ENCODE measurements around the gene UBE2G1. TPM values are rescaled to one million over a fixed set of nuclear protein-coding genes. Genes with fewer than 3 reads are reported as not detected.
A peak's percentile ranks its signal among the peaks of the same experiment; 100 is the strongest.

Gene UBE2G1
- total RNA-seq, 2 donors from 2014 or later: 39.5 to 58.5 TPM

DNA sequence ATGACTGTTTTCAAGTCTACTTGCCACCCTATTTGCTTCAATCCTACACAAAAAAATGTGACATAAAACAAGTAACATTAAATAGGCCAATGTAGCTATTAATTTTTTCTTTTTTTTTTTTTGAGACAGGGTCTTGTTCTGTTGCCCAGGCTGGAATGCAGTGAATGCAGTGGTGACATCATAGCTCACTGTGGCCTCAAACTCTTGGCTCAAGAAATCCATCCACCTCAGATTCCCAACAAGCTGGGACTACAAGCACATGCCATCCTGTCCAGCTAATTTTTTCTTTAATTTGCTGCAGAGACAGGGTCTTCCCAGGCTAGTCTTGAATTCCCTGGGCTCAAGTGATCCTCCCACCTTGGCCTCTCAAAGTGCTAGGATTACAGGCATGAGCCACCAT, 132.1 kb downstream of the UBE2G1 start:
- TF ChIP-seq CTCF (IDR thresholded peaks at IDR 0.05): no peak
- Histone ChIP-seq H3K4me1 (peaks cover 0 to 44% of the 10 kb centered on the region in 2 donors), H3K36me3 (peaks cover 22% of the 10 kb centered on the region), H3K27ac (peak overlapping the region in 1 of 2 donors; percentile 82), H3K9me3 (no peaks in the 10 kb centered on the region), H3K27me3 (no peaks in the 10 kb centered on the region), H3K4me3 (no peak overlapping the region)
- no peak for DNase-seq (ENCODE audit: low spot score)

GRCh38 chr17:4233668-4234258, 132.7 kb downstream of the UBE2G1 start:
- no peak for DNase-seq (ENCODE audit: low spot score)
- no peak for TF ChIP-seq CTCF (IDR thresholded peaks at IDR 0.05)
- H3K36me3 ChIP-seq: peaks cover 16% of the 10 kb centered on the region

GRCh38 chr17:4232168-4232813, 134.2 kb downstream of the UBE2G1 start:
- no peaks in the 10 kb centered on the region for H3K27me3 ChIP-seq
- H3K9me3 ChIP-seq: no peaks in the 10 kb centered on the region
- no peak for DNase-seq (ENCODE audit: low spot score)
- peaks cover 0 to 51% of the 10 kb centered on the region in 2 donors for H3K4me1 ChIP-seq
- peaks cover 12% of the 10 kb centered on the region for H3K36me3 ChIP-seq
- H3K27ac ChIP-seq: peak overlapping the region; percentile 65 to 82
- no peak overlapping the region for H3K4me3 ChIP-seq
- TF ChIP-seq CTCF (IDR thresholded peaks at IDR 0.05): no peak

More at GRCh38 chr17:4233668-4234258, 132.7 kb downstream of the UBE2G1 start:
- H3K9me3 ChIP-seq: no peaks in the 10 kb centered on the region
- peak overlapping the region; percentile 65 to 82 for H3K27ac ChIP-seq
- H3K4me3 ChIP-seq: no peak overlapping the region
- no peaks in the 10 kb centered on the region for H3K27me3 ChIP-seq
- H3K4me1 ChIP-seq: peaks cover 0 to 50% of the 10 kb centered on the region in 2 donors

GRCh38 chr17:4229627-4230541, 136.6 kb downstream of the UBE2G1 start:
- Histone ChIP-seq H3K27me3 (no peaks in the 10 kb centered on the region), H3K36me3 (peaks cover 5% of the 10 kb centered on the region), H3K27ac (peak overlapping the region; percentile 64 to 82), H3K4me1 (peaks cover 0 to 51% of the 10 kb centered on the region in 2 donors), H3K4me3 (peak overlapping the region in 1 of 2 donors; percentile 12), H3K9me3 (no peaks in the 10 kb centered on the region)
- DNase-seq (ENCODE audit: low spot score): peak; percentile 68
- TF ChIP-seq CTCF (IDR thresholded peaks at IDR 0.05): no peak

- peaks cover 11% of the 10 kb centered on the region for H3K36me3 ChIP-seq
- H3K9me3 ChIP-seq: no peaks in the 10 kb centered on the region
- no peaks in the 10 kb centered on the region for H3K27me3 ChIP-seq
- H3K4me1 ChIP-seq: peaks cover 0 to 7% of the 10 kb centered on the region in 2 donors
- TF ChIP-seq CTCF (IDR thresholded peaks at IDR 0.05): no peak
- H3K27ac ChIP-seq: no peak overlapping the region
- no peak for DNase-seq (ENCODE audit: low spot score)
- no peak overlapping the region for H3K4me3 ChIP-seq
Measured at GRCh38 chr17:4221899-4222659, 144.4 kb downstream of the UBE2G1 start.
